Measurements from ENCODE around the gene OAT.

- TF ChIP-seq HDAC2 (IDR thresholded peaks at IDR 0.05) (no peak), PBX3 (IDR thresholded peaks at IDR 0.05) (no peak)
These were observed 39.0 kb downstream of the OAT start for GRCh38 chr10:124379609-124380193.

Data from A549 (cell line).